Naive thymus-derived CD8-positive, alpha-beta T cell (primary cell): ENCODE data around the gene ABCA2. TPM values are rescaled to one million over a fixed set of nuclear protein-coding genes. Genes with fewer than 3 reads are reported as not detected.

ENCODE experiments used
- ATAC-seq, 2 donors: fragments of 150-1000 bp; cut with Tn5 transposase in 1 of 2; sonication (Bioruptor Pico), chemical (Tn5 transposase) in 1 of 2; 1 replicate in 1 of 2; 2 replicates in 1 of 2; pipeline ENCODE4 v1.10.0; 2021; ENCODE audit warnings: mild to moderate bottlenecking in 2 of 2, moderate library complexity in 2 of 2
- POLR2A ChIA-PET: fragments of 350-600 bp; sonication (Branson Sonifier 250); formaldehyde crosslinking; loops from one replicate; lab custom pipeline; 2021; ENCODE audit warnings: antibody characterized with exemption; lab: Charles Lee
- DNase-seq, 10 donors: peaks; one replicate each; pipeline versions ENCODE4 v3.0.0 to v3.0.0-alpha.2; 2020 to 2022
- H3K27ac Mint-ChIP-seq, 10 donors: one replicate each; pipeline ENCODE4 v1.8.0; 2020 to 2022; ENCODE audit warnings: mild to moderate bottlenecking in 10 of 10, mixed read lengths in 10 of 10, moderate library complexity in 4 of 10, inconsistent platforms in 1 of 10
- H3K27me3 Mint-ChIP-seq, 5 donors: one replicate each; pipeline ENCODE4 v1.8.0; 2021 to 2022; ENCODE audit warnings: mixed read lengths in 5 of 5
- H3K36me3 Mint-ChIP-seq, 3 donors: one replicate each; pipeline ENCODE4 v1.8.0; 2020 to 2022; ENCODE audit warnings: mixed read lengths in 3 of 3, mild to moderate bottlenecking in 2 of 3, inconsistent platforms in 1 of 3
- H3K4me1 Mint-ChIP-seq, 4 donors: one replicate each; pipeline ENCODE4 v1.8.0; 2021 to 2022; ENCODE audit warnings: mixed read lengths in 4 of 4
- H3K4me3 Mint-ChIP-seq, 10 donors: one replicate each; pipeline ENCODE4 v1.8.0; 2020 to 2022; ENCODE audit warnings: mild to moderate bottlenecking in 10 of 10, mixed read lengths in 10 of 10, moderate library complexity in 6 of 10, inconsistent platforms in 1 of 10
- H3K9me3 Mint-ChIP-seq, 9 donors: one replicate each; pipeline ENCODE4 v1.8.0; 2020 to 2022; ENCODE audit warnings: mixed read lengths in 9 of 9, mild to moderate bottlenecking in 3 of 9, inconsistent platforms in 1 of 9, moderate library complexity in 1 of 9
- polyA plus RNA-seq, 3 donors: library from polyadenylated mRNA; unstranded; fragments of 300-500 nt; fragmentation: Illumina TruSeq; gene quantifications; one replicate each; pipeline ENCODE4 v1.2.3, GENCODE V29; 2021
- total RNA-seq, 8 experiments: library from RNA in 2 of 8; stranded (reverse) in 2 of 8; gene quantifications; one replicate each; pipeline ENCODE4 v1.2.3 and lab custom pipeline; 2021 to 2026

The ABCA2 gene
- total and polyA plus RNA-seq, 5 experiments from 2014 or later: 3.9 to 41.5 (median 9.4) TPM

- Mint-ChIP-seq H3K27ac (peak overlapping the region in 1 of 10 donors; percentile 43), H3K4me1 (peaks cover 5 to 29% (median 20%) of the 10 kb centered on the region in 4 donors)
- POLR2A ChIA-PET: no interaction called here
Observed at GRCh38 chr9:137023157-137023556, 4.9 kb downstream of the ABCA2 start.

GRCh38 chr9:137022662-137023008, 5.4 kb downstream of the ABCA2 start:
- ATAC-seq: no peak
- no peak overlapping the region for H3K4me3 Mint-ChIP-seq
- peaks cover 0 to 5% (median 0%) of the 10 kb centered on the region in 3 donors for H3K36me3 Mint-ChIP-seq
- no peak overlapping the region for H3K27ac Mint-ChIP-seq
- H3K9me3 Mint-ChIP-seq: no peaks in the 10 kb centered on the region
- H3K27me3 Mint-ChIP-seq: no peaks in the 10 kb centered on the region
- DNase-seq: no peak
- H3K4me1 Mint-ChIP-seq: peaks cover 5 to 29% (median 20%) of the 10 kb centered on the region in 4 donors
- POLR2A ChIA-PET: interaction anchor here (0.6 kb wide), 1 partner anchor 34 kb away, joined by 4 read pairs; no protein-coding TSS in a partner anchor

More at GRCh38 chr9:137023157-137023556, 4.9 kb downstream of the ABCA2 start:
- H3K27me3 Mint-ChIP-seq: no peaks in the 10 kb centered on the region
- DNase-seq (no peak), ATAC-seq (no peak)
- no peak overlapping the region for H3K4me3 Mint-ChIP-seq
- H3K36me3 Mint-ChIP-seq: peaks cover 0 to 3% (median 0%) of the 10 kb centered on the region in 3 donors
- H3K9me3 Mint-ChIP-seq: no peaks in the 10 kb centered on the region

DNA sequence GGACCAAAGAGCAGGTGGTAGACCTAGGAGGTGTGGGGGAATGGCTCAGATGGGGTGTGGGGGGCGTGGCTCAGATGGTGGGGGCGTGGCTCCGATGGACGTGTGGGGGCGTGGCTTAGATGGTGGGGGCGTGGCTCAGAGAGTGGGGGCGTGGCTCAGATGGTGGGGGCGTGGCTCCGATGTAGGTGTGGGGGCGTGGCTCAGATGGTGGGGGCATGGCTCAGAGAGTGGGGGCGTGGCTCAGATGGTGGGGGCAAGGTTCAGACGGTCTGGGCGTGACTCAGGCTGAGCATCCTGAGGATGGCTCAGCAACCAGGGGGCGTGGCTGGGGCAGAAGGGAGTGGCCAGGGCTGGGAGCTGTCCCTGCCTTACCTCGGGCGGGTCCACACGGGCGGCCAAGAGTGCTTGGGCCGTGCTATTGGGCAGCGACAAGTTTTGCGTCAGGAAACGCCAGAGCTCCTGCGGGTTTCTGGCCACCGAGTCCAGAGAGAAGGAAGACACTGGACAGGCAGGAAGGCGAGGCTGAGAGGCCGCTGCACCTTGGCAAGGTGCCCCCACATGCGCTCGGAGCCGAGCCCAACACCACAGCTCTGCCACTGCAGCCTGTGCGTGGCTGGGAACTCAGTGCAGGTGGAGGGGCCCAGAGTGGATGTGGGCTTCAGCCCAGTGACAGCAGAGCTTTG, 5.9 kb downstream of the ABCA2 start:
- ATAC-seq: peak; percentile 39 to 53
- H3K27me3 Mint-ChIP-seq: no peaks in the 10 kb centered on the region
- peak overlapping the region in 1 of 10 donors; percentile 38 for H3K4me3 Mint-ChIP-seq
- peaks cover 5 to 25% (median 16%) of the 10 kb centered on the region in 4 donors for H3K4me1 Mint-ChIP-seq
- peak overlapping the region in 4 of 10 donors; percentile 32 to 80 (median 47) for H3K27ac Mint-ChIP-seq
- peaks cover 0 to 5% (median 0%) of the 10 kb centered on the region in 3 donors for H3K36me3 Mint-ChIP-seq
- peak in 7 of 10 donors; percentile 32 to 56 (median 46) for DNase-seq
- H3K9me3 Mint-ChIP-seq: no peaks in the 10 kb centered on the region
- POLR2A ChIA-PET: interaction anchor here (0.6 kb wide), 3 partner anchors 13 to 156 kb away, joined by 3 to 4 read pairs (median 3); partner anchors contain the start of gene EDF1

GRCh38 chr9:137021568-137021978, 6.5 kb downstream of the ABCA2 start:
- no peak for ATAC-seq

GRCh38 chr9:137020771-137021567, 7.1 kb downstream of the ABCA2 start:
- ATAC-seq (no peak), DNase-seq (no peak)
- peaks cover 0 to 9% (median 0%) of the 10 kb centered on the region in 3 donors for H3K36me3 Mint-ChIP-seq
- no peak overlapping the region for H3K27ac Mint-ChIP-seq
- peaks cover 2 to 15% (median 9%) of the 10 kb centered on the region in 4 donors for H3K4me1 Mint-ChIP-seq
- no peak overlapping the region for H3K4me3 Mint-ChIP-seq
- POLR2A ChIA-PET: interaction anchor here (0.6 to 1.2 kb wide), 4 partner anchors 14 to 606 kb away, joined by 3 to 4 read pairs (median 3); no protein-coding TSS in a partner anchor
- H3K27me3 Mint-ChIP-seq: no peaks in the 10 kb centered on the region
- no peaks in the 10 kb centered on the region for H3K9me3 Mint-ChIP-seq

More at GRCh38 chr9:137021568-137021978, 6.5 kb downstream of the ABCA2 start:
- DNase-seq: no peak
- Mint-ChIP-seq H3K27me3 (no peaks in the 10 kb centered on the region), H3K4me3 (no peak overlapping the region), H3K27ac (no peak overlapping the region), H3K9me3 (no peaks in the 10 kb centered on the region), H3K36me3 (peaks cover 0 to 9% (median 0%) of the 10 kb centered on the region in 3 donors), H3K4me1 (peaks cover 3 to 20% (median 12%) of the 10 kb centered on the region in 4 donors)
- POLR2A ChIA-PET: interaction anchor here (0.6 to 1.2 kb wide), 4 partner anchors 14 to 200 kb away, joined by 3 read pairs; partner anchors contain the start of gene EDF1

DNA sequence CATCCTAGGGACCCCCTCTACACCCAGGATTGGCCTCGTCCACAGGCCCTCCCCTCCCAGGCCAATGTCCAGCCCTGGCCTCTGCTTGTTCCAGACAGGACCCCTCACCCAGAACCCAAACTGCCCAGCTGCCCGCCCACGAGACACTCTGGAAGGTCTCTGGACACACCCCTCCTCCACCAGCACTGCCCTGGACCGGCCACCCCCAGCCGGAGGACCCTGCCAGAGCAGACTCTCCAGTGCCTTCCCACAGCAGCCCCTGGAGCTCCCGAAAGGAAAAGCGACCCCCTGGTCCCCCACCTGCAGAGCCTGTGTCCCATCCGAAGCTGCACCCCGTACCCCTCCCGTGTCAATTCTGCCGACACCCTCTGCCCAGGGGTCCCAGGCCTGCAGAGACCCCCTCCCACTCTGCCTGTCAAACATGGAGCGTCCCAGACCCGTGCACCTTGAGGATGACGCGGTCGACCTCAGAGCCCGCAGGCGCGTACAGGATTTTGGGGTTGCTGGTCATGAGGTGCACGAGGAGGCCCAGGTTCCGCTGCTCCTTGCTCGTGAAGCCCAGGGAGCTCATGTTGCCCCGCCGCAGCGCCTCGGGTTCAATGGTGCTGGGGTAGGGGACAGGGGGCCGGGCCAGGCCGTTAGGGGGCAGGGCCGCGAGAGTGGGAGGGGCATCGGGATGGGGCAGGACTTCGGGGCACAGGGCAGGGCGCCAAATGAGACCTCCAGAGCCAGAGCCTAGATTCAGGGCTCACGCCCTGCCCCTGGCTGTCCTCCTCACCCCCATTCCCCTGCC, 8.0 kb downstream of the ABCA2 start:
- Mint-ChIP-seq H3K27me3 (no peaks in the 10 kb centered on the region), H3K27ac (no peak overlapping the region), H3K4me1 (peaks cover 2 to 12% (median 7%) of the 10 kb centered on the region in 4 donors), H3K4me3 (no peak overlapping the region), H3K9me3 (no peaks in the 10 kb centered on the region), H3K36me3 (peaks cover 0 to 9% (median 0%) of the 10 kb centered on the region in 3 donors)
- no peak for DNase-seq
- no peak for ATAC-seq
- POLR2A ChIA-PET: interaction anchor here (0.5 to 1.2 kb wide), 3 partner anchors 16 to 607 kb away, joined by 3 to 4 read pairs (median 3); no protein-coding TSS in a partner anchor

DNA sequence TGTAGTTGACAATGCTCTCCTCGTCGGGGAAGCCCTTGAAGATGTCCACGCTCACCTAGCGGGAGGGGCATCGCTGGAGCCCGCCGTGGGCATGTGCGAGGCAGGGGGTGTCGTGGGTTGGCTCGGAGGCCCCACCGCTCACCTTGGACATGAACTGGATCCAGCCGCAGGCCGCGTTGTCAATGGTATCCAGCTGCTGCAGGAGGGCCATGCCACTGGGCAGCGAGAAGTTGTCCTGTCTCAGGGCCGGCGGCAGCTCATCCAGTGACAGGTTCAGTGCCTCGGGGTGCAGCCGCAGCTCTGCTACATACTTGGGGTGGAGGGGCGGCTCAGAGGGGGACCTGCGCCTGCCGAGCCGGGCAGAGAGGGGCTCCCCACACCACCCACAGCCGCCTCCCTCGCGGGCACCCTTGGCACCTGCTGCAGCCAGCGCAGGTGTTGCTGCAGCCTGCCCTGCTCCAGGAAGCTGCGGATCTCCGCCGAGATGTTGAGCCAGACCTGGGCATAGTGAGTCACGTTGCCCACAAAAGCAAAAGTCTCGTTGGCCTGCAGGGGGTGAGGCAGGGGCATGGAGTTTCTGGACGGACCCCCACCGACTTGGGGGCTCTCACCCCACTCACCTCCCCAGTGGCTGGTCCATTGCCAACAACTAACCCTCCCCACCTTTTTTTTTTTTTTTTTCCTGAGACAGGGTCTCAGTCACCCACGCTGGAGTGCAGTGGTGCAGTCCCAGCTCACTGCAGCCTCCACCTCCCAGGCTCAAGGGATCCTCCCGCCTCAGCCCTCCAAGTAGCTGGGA, 9.1 kb downstream of the ABCA2 start:
- H3K27me3 Mint-ChIP-seq: no peaks in the 10 kb centered on the region
- peaks cover 0 to 12% (median 4%) of the 10 kb centered on the region in 4 donors for H3K4me1 Mint-ChIP-seq
- POLR2A ChIA-PET: interaction anchor here (0.8 kb wide), 1 partner anchor 9 kb away, joined by 3 read pairs; the partner anchor contains the start of gene ABCA2
- H3K36me3 Mint-ChIP-seq: peaks cover 0 to 11% (median 0%) of the 10 kb centered on the region in 3 donors
- no peak overlapping the region for H3K4me3 Mint-ChIP-seq
- no peak overlapping the region for H3K27ac Mint-ChIP-seq
- DNase-seq (no peak), ATAC-seq (no peak)
- no peaks in the 10 kb centered on the region for H3K9me3 Mint-ChIP-seq

GRCh38 chr9:137017791-137018497, 10.1 kb downstream of the ABCA2 start:
- Mint-ChIP-seq H3K9me3 (no peaks in the 10 kb centered on the region), H3K36me3 (peaks cover 0 to 11% (median 0%) of the 10 kb centered on the region in 3 donors), H3K27ac (no peak overlapping the region), H3K4me3 (no peak overlapping the region), H3K4me1 (peaks cover 0 to 12% (median 3%) of the 10 kb centered on the region in 4 donors), H3K27me3 (no peaks in the 10 kb centered on the region)
- no peak for DNase-seq
- no peak for ATAC-seq
- POLR2A ChIA-PET: no interaction called here

DNA sequence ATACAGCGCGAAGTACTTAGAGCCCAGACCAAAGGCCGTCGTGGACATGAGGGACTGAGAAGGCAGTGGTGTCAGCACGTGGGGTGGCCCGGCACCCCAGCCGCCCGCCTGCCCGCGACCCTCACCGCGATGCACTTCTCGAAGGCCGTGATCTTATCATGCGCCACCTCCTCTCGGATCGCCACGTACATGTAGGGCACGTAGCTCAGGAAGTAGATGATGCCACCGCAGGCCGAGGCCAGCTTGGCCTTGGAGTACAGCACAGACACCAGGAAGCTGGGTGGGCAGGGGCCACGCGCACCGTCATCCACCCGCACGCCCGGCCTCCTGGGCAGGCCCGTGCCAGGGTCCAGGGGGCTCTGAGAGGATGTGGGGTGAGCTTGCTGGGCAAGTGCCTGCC, 11.0 kb downstream of the ABCA2 start:
- Mint-ChIP-seq H3K4me3 (no peak overlapping the region), H3K27ac (no peak overlapping the region), H3K36me3 (peaks cover 0 to 15% (median 0%) of the 10 kb centered on the region in 3 donors), H3K9me3 (no peaks in the 10 kb centered on the region), H3K27me3 (no peaks in the 10 kb centered on the region), H3K4me1 (peaks cover 0 to 9% (median 2%) of the 10 kb centered on the region in 4 donors)
- no peak for DNase-seq
- no peak for ATAC-seq
- POLR2A ChIA-PET: no interaction called here

- no peak for ATAC-seq
- POLR2A ChIA-PET: no interaction called here
- Mint-ChIP-seq H3K4me1 (peaks cover 0 to 6% (median 2%) of the 10 kb centered on the region in 4 donors), H3K36me3 (peaks cover 0 to 16% (median 0%) of the 10 kb centered on the region in 3 donors), H3K27ac (peak overlapping the region in 1 of 10 donors; percentile 5), H3K4me3 (no peak overlapping the region), H3K9me3 (no peaks in the 10 kb centered on the region), H3K27me3 (no peaks in the 10 kb centered on the region)
- DNase-seq: no peak
Observed at GRCh38 chr9:137016436-137016835, 11.6 kb downstream of the ABCA2 start.

GRCh38 chr9:137015976-137016375, 12.1 kb downstream of the ABCA2 start:
- DNase-seq: no peak
- no peaks in the 10 kb centered on the region for H3K9me3 Mint-ChIP-seq
- H3K27me3 Mint-ChIP-seq: no peaks in the 10 kb centered on the region
- H3K4me1 Mint-ChIP-seq: peaks cover 0 to 6% (median 2%) of the 10 kb centered on the region in 4 donors
- no peak overlapping the region for H3K4me3 Mint-ChIP-seq
- H3K27ac Mint-ChIP-seq: no peak overlapping the region
- POLR2A ChIA-PET: no interaction called here
- H3K36me3 Mint-ChIP-seq: peaks cover 0 to 21% (median 0%) of the 10 kb centered on the region in 3 donors
- ATAC-seq: no peak
